ENCODE data around the gene PPP1R9A. TPM values are rescaled to one million over a fixed set of nuclear protein-coding genes. Genes with fewer than 3 reads are reported as not detected.
A peak's percentile ranks its signal among the peaks of the same experiment; 100 is the strongest.

PPP1R9A gene
- total RNA-seq, 1 experiment from 2014 or later: 2.6 TPM

DNA sequence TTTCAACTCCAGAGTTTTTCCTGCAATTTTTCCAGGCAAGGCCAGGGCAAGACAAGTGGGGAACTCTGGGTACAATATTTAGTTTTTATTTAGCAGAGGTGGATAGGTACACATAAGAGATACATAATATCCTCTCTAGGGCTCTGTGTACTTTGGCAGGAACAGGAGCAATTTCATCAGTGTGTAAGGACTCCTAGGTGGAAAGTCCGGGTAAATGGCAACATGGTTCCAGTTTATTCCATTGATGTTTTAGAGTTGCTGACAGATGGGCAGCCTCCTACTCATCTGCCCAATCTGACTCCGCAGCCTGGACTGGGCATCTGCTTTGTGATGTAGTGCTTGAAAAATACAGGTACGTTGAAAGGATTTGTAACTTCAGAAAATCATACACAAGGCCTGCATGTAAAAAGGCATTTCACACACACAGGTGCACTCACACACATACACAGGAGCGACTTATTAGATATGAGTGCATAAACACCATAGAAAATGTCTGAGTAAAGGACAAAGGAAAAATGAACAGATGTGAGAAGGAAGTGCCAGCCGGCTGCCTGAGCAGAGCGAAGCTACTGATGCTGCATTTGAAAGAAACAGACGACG, 411.2 kb downstream of the PPP1R9A start:
- no peak for DNase-seq (ENCODE audit: low read depth)

DNA sequence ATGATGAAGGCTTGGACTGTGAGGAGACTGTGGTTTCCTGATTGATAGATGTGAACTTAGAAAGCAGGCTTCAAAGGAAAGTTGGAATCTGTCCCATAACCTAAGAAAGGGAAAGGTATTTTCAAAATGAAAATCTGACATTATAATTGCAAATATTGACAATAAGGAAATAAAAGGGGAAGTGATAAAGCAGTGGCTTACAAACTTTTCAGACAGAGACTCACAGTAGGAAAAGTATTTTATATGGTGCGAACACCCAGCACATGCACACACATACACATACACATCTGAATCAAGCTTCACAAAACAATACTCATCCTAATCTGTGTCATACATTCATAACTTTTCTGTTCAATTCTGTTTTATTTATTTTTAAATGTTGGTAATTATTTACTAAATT, 412.2 kb downstream of the PPP1R9A start:
- DNase-seq (ENCODE audit: low read depth): no peak

DNA sequence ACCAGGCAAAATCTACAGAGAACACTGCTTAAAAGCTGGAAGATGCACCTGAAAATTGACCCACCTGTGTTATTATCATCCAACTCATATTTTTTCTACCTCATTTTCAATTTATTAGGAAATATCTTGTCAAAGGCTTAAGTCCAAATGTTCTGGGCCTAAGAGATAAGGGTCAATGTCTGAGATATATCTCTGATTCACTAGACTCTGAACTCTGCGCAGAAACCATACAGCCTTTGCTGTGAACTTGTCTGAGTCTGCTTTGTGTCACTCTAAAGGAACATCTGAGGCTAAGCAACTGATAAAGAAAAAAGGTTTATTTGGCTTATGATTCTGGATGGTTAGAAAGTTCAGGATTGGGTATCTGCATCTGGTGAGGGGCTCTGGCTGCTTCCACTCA, 413.3 kb downstream of the PPP1R9A start:
- no peak for DNase-seq (ENCODE audit: low read depth)

DNA sequence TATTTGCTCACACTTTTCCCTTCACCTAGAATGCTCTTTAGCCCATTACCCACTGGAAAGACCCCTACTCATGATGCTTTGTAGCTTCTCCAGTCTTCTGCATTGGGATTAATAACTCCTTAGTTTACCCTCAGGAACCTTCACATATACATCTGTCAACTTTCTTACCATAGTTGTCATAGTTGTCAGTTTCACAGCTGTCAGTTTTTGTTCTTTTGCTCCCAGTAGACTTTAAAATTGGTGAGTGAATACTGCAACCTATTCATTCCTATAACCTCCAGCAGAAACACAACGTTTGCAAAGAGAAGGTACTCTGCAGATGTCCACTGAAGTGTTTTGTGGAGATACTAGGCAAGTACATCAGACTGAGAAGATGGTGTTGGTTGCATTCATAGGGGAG, 414.3 kb downstream of the PPP1R9A start:
- DNase-seq (ENCODE audit: low read depth): no peak

- no peak for DNase-seq (ENCODE audit: low read depth)
Observed at GRCh38 chr7:95322396-95322795, 415.0 kb downstream of the PPP1R9A start.

DNA sequence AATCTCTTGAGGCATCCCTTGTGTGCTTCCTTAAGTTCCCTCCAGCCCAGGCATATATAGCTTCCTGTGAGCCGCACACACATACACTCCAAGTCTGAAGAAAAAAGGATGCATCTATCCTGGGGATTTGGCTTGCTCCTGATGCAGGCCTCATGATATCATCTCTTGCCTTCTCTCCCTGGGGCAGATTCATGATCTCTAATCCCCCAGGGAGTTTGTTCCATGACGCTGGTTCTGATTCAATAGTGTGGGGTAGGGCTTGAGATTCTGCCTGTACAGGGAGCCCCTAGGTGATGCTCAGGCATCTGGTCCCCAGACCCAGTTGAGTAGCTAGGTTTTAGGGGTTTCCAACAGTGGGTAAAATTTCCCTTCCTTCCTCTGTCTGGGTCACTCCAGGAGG, 415.5 kb downstream of the PPP1R9A start:
- no peak for DNase-seq (ENCODE audit: low read depth)

GRCh38 chr7:95323410-95324129, 416.2 kb downstream of the PPP1R9A start:
- DNase-seq (ENCODE audit: low read depth): no peak

GRCh38 chr7:95324431-95324830, 417.0 kb downstream of the PPP1R9A start, which contains the start of gene PON1:
TSS of gene PON1 (minus strand) at chr7:95324532. CDS start at chr7:95324475, 57 bp downstream.
- DNase-seq (ENCODE audit: low read depth): no peak

DNA sequence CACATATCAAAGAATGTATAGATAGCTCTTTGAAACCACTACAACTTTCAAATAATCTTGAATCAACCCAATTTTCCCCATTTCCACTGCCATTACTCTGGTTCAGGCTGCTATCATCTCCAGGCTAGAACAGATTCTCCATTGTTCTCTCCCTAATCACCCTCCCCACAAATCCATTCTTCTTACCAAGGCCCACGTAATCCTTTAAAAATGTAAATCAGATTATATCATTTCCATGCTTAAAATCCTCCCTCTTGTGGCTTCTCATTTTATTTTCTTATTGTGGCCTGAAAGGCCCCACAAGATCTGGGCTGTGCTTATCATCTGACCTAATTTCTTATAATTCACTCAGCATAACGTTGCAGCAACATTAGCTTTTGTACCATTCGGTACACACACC, 420.0 kb downstream of the PPP1R9A start:
- DNase-seq (ENCODE audit: low read depth): no peak

GRCh38 chr7:95330204-95330960, 423.0 kb downstream of the PPP1R9A start:
- peak; percentile 23 for DNase-seq (ENCODE audit: low read depth)

GRCh38 chr7:95330961-95331337, 423.6 kb downstream of the PPP1R9A start:
- no peak for DNase-seq (ENCODE audit: low read depth)

GRCh38 chr7:95334447-95334846, 427.1 kb downstream of the PPP1R9A start:
- no peak for DNase-seq (ENCODE audit: low read depth)

- DNase-seq (ENCODE audit: low read depth): peak; percentile 34
Observed at GRCh38 chr7:95335093-95335492, 427.7 kb downstream of the PPP1R9A start.

DNA sequence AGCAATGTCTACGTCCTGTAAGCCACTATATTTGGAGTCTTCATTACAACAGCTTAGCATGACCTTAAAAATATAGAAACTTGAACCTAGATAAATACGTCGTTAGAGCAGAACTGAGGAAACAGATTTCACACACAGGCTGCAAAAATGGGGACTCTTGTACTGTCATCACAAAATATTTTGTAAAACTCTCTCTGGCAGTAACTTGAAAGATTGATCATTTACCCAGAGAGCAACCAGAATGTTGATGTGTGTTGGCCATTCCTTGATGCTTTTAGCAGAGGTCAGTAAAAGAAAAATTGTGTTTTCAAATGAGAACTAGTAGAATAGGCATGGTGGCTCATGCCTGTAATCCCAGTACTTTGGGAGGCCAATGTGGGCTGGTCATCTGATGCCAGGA, 431.4 kb downstream of the PPP1R9A start:
- no peak for DNase-seq (ENCODE audit: low read depth)

GRCh38 chr7:95340491-95340890, 433.1 kb downstream of the PPP1R9A start:
- DNase-seq (ENCODE audit: low read depth): no peak

GRCh38 chr7:95342029-95342428, 434.6 kb downstream of the PPP1R9A start:
- DNase-seq (ENCODE audit: low read depth): no peak

DNA sequence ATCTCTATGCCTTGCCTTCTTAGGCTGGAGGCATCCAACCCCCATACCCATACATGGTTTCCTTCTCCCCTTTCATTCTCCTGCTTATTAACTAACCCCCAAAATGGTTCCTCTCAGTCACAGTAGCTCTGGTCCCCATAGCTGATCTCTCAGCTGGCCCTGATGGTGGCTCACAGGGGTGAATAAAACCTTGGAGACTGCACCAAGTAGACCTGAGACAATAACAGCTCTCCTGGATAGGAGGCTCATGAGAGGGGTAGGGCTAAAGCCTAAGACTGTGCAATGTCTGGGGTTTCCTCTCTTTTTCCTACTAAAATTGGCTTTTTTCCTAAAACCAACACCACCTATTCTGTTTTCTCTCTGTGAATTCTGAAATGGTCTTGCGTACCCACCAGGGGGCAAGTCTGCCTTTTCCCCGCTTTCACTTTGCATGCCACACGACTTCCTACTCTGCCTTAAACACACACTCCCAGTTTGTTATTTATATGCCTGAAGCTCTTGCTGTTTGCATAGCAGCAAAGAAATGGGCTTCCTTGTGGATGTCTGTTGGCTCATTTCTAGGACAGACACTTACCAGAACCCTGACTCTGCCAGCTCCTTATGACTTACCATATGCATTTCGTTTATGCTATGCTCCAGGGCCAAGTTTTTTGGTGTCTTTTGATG, 435.4 kb downstream of the PPP1R9A start:
- no peak for DNase-seq (ENCODE audit: low read depth)
